HEK293 (cell line): ENCODE results near the gene PANX2.
A peak's percentile ranks its signal among the peaks of the same experiment; 100 is the strongest.

ENCODE experiments used
- CTCF ChIA-PET: fragments of 350-600 bp; formaldehyde crosslinking; extraction: SDS; loops from one replicate; lab custom pipeline; 2021; ENCODE audit warnings: antibody characterized with exemption; lab: Yijun Ruan, JAX
- POLR2A ChIA-PET: fragments of 300-600 bp; formaldehyde crosslinking; extraction: SDS; loops from one replicate; lab custom pipeline; 2020; ENCODE audit warnings: antibody characterized with exemption, inconsistent platforms; lab: Yijun Ruan, JAX
- H3K27ac ChIP-seq: fragments of 200-500 bp; sonication (Bioruptor generic); 2 replicates; pipeline ENCODE4 v1.5.1; 2014; ENCODE audit warnings: low read depth, low read length, control low read depth, inconsistent platforms; ENCODE audit errors: extremely low read depth
- H3K36me3 ChIP-seq, 2 experiments: fragments of 200-500 bp in 1 of 2; sonication (Bioruptor generic) in 1 of 2; 1 replicate in 1 of 2; 2 replicates in 1 of 2; pipeline ENCODE4 v1.5.1; 2014 to 2017; ENCODE audit warnings: inconsistent platforms in 2 of 2, low read length in 2 of 2; ENCODE audit not compliant: control insufficient read depth in 2 of 2, insufficient read depth in 1 of 2
- H3K4me1 ChIP-seq: fragments of 200-500 bp; sonication (Bioruptor generic); 2 replicates; pipeline ENCODE4 v1.5.1; 2014; ENCODE audit warnings: mild to moderate bottlenecking, low read length, inconsistent platforms; ENCODE audit not compliant: control insufficient read depth, insufficient read depth
- H3K4me3 ChIP-seq: 2 replicates; pipeline ENCODE4 v1.5.1; 2011; ENCODE audit warnings: low read depth, mild to moderate bottlenecking, control low read depth, low read length, moderate library complexity
- H3K9me3 ChIP-seq: fragments of 200-500 bp; sonication (Bioruptor generic); 2 replicates; pipeline ENCODE4 v1.5.1; 2014; ENCODE audit warnings: low read depth, low read length, inconsistent platforms; ENCODE audit not compliant: control insufficient read depth, insufficient read depth
- EGR2 ChIP-seq: fragments of 450-650 bp; formaldehyde crosslinking; IDR thresholded peaks from 2 replicates; pipeline ENCODE4 v1.5.1; 2016; ENCODE audit warnings: low read depth, missing biosample characterization, missing genetic modification characterization
- KLF10 ChIP-seq: fragments of 450-650 bp; IDR thresholded peaks from 2 replicates; pipeline ENCODE4 v1.5.1; 2018; ENCODE audit warnings: missing biosample characterization, mild to moderate bottlenecking, missing genetic modification characterization
- KLF16 ChIP-seq: fragments of 450-650 bp; formaldehyde crosslinking; IDR thresholded peaks from 2 replicates; pipeline ENCODE4 v1.5.1; 2017; ENCODE audit warnings: missing biosample characterization, missing genetic modification characterization
- WT1 ChIP-seq: fragments of 450-650 bp; formaldehyde crosslinking; IDR thresholded peaks from 2 replicates; pipeline ENCODE4 v1.5.1; 2016; ENCODE audit warnings: missing biosample characterization, missing genetic modification characterization
- ZIC2 ChIP-seq: fragments of 450-650 bp; formaldehyde crosslinking; IDR thresholded peaks from 2 replicates; pipeline ENCODE4 v1.5.1; 2016; ENCODE audit warnings: missing biosample characterization, missing genetic modification characterization
- ZNF398 ChIP-seq: fragments of 450-650 bp; formaldehyde crosslinking; IDR thresholded peaks from 2 replicates; pipeline ENCODE4 v1.5.1; 2017; ENCODE audit warnings: missing biosample characterization, missing genetic modification characterization
- ZNF544 ChIP-seq: fragments of 450-650 bp; formaldehyde crosslinking; IDR thresholded peaks from 2 replicates; pipeline ENCODE4 v1.5.0; 2017; ENCODE audit warnings: missing biosample characterization, missing genetic modification characterization
- ZNF654 ChIP-seq: fragments of 450-650 bp; formaldehyde crosslinking; IDR thresholded peaks from 2 replicates; pipeline ENCODE4 v1.5.1; 2016; ENCODE audit warnings: low read depth, missing biosample characterization, missing genetic modification characterization
- ZNF785 ChIP-seq: fragments of 450-650 bp; formaldehyde crosslinking; IDR thresholded peaks from 2 replicates; pipeline ENCODE4 v1.5.1; 2016; ENCODE audit warnings: missing biosample characterization, missing genetic modification characterization
- ZSCAN16 ChIP-seq: fragments of 450-650 bp; formaldehyde crosslinking; IDR thresholded peaks from 2 replicates; pipeline ENCODE4 v1.5.1; 2016; ENCODE audit warnings: missing biosample characterization, missing genetic modification characterization
- TF ChIP-seq, protein P1 (sequence below): fragments of 450-650 bp; formaldehyde crosslinking; IDR thresholded peaks from 2 replicates; pipeline ENCODE4 v1.5.1; 2017; ENCODE audit warnings: missing biosample characterization, missing genetic modification characterization
- TF ChIP-seq, protein P2 (sequence below): fragments of 450-650 bp; formaldehyde crosslinking; IDR thresholded peaks from 2 replicates; pipeline ENCODE4 v1.5.1; 2016; ENCODE audit warnings: missing biosample characterization, missing genetic modification characterization
- TF ChIP-seq, protein P3 (sequence below): fragments of 450-650 bp; formaldehyde crosslinking; conservative IDR thresholded peaks from 2 replicates; pipeline ENCODE4 v1.5.1; 2016; ENCODE audit warnings: low read depth, missing biosample characterization, missing genetic modification characterization
- TF ChIP-seq, protein P4 (sequence below): fragments of 450-650 bp; IDR thresholded peaks from 2 replicates; pipeline ENCODE4 v1.5.1; 2018; ENCODE audit warnings: missing biosample characterization, missing genetic modification characterization
- TF ChIP-seq, protein P5 (sequence below): fragments of 450-650 bp; formaldehyde crosslinking; IDR thresholded peaks from 2 replicates; pipeline ENCODE4 v1.5.1; 2016; ENCODE audit warnings: missing biosample characterization, missing genetic modification characterization

Gene PANX2

DNA sequence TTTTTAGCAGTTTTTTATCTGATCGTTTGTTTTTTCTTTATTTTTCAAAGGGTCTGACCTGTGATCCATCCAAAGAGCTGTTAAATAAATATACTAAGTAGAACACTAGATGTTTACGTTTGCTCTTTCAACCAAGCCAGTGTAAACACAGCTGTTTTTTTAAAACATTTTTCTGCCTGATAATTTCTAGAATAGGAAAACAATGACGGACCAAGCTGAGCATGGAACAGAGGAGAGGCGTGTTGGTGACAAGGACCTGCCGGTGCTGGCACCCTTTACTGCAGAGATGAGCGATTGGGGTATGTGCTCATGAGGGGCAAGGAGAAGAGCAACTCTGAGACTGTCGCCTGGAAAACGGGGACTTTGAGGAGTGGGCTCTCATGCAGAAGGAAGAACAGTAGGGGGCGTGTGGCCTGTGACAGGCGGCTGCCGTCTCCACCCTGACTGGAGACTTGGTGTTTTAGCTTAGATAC, 28.6 kb upstream of the PANX2 start:
- TF ChIP-seq, protein P1, sequence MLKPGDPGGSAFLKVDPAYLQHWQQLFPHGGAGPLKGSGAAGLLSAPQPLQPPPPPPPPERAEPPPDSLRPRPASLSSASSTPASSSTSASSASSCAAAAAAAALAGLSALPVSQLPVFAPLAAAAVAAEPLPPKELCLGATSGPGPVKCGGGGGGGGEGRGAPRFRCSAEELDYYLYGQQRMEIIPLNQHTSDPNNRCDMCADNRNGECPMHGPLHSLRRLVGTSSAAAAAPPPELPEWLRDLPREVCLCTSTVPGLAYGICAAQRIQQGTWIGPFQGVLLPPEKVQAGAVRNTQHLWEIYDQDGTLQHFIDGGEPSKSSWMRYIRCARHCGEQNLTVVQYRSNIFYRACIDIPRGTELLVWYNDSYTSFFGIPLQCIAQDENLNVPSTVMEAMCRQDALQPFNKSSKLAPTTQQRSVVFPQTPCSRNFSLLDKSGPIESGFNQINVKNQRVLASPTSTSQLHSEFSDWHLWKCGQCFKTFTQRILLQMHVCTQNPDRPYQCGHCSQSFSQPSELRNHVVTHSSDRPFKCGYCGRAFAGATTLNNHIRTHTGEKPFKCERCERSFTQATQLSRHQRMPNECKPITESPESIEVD (tag by site-specific recombination): 0 out of 2 replicates have a peak, but pooled peaks have one; percentile 26
- TF ChIP-seq, protein P2, sequence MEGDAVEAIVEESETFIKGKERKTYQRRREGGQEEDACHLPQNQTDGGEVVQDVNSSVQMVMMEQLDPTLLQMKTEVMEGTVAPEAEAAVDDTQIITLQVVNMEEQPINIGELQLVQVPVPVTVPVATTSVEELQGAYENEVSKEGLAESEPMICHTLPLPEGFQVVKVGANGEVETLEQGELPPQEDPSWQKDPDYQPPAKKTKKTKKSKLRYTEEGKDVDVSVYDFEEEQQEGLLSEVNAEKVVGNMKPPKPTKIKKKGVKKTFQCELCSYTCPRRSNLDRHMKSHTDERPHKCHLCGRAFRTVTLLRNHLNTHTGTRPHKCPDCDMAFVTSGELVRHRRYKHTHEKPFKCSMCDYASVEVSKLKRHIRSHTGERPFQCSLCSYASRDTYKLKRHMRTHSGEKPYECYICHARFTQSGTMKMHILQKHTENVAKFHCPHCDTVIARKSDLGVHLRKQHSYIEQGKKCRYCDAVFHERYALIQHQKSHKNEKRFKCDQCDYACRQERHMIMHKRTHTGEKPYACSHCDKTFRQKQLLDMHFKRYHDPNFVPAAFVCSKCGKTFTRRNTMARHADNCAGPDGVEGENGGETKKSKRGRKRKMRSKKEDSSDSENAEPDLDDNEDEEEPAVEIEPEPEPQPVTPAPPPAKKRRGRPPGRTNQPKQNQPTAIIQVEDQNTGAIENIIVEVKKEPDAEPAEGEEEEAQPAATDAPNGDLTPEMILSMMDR (tag by site-specific recombination): peak; percentile 46; the same call in 1 of the 2 replicates
- TF ChIP-seq ZSCAN16: no peak
- ChIA-PET POLR2A (no interaction called here), CTCF (interaction anchor here (0.6 to 1.1 kb wide), 5 partner anchors 15 to 168 kb away, joined by 3 read pairs; no protein-coding TSS in a partner anchor)
- H3K4me1 ChIP-seq: peaks cover 6% of the 10 kb centered on the region; the same call in 1 of the 2 replicates
- no peaks in the 10 kb centered on the region for H3K9me3 ChIP-seq
- no peaks in the 10 kb centered on the region for H3K36me3 ChIP-seq
- H3K27ac ChIP-seq: no peak overlapping the region
- H3K4me3 ChIP-seq: no peak overlapping the region

- Histone ChIP-seq H3K4me1 (peaks cover 6% of the 10 kb centered on the region; the same call in 1 of the 2 replicates), H3K9me3 (no peaks in the 10 kb centered on the region), H3K27ac (no peak overlapping the region), H3K36me3 (no peaks in the 10 kb centered on the region), H3K4me3 (no peak overlapping the region)
- POLR2A ChIA-PET: no interaction called here
- CTCF ChIA-PET: interaction anchor here (0.6 to 0.8 kb wide), 3 partner anchors 18 to 174 kb away, joined by 3 to 4 read pairs (median 3); no protein-coding TSS in a partner anchor
- TF ChIP-seq ZNF654 (tag by site-specific recombination) (no peak), EGR2 (tag by site-specific recombination) (no peak), ZNF785 (tag by site-specific recombination) (no peak), KLF16 (tag by site-specific recombination) (no peak), ZNF398 (tag by site-specific recombination) (no peak), WT1 (tag by site-specific recombination) (no peak), ZNF544 (tag by site-specific recombination) (no peak), KLF10 (tag by site-specific recombination) (no peak), ZIC2 (no peak)
- TF ChIP-seq, protein P3, sequence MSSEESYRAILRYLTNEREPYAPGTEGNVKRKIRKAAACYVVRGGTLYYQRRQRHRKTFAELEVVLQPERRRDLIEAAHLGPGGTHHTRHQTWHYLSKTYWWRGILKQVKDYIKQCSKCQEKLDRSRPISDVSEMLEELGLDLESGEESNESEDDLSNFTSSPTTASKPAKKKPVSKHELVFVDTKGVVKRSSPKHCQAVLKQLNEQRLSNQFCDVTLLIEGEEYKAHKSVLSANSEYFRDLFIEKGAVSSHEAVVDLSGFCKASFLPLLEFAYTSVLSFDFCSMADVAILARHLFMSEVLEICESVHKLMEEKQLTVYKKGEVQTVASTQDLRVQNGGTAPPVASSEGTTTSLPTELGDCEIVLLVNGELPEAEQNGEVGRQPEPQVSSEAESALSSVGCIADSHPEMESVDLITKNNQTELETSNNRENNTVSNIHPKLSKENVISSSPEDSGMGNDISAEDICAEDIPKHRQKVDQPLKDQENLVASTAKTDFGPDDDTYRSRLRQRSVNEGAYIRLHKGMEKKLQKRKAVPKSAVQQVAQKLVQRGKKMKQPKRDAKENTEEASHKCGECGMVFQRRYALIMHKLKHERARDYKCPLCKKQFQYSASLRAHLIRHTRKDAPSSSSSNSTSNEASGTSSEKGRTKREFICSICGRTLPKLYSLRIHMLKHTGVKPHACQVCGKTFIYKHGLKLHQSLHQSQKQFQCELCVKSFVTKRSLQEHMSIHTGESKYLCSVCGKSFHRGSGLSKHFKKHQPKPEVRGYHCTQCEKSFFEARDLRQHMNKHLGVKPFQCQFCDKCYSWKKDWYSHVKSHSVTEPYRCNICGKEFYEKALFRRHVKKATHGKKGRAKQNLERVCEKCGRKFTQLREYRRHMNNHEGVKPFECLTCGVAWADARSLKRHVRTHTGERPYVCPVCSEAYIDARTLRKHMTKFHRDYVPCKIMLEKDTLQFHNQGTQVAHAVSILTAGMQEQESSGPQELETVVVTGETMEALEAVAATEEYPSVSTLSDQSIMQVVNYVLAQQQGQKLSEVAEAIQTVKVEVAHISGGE (tag by site-specific recombination): no peak
- TF ChIP-seq, protein P4, sequence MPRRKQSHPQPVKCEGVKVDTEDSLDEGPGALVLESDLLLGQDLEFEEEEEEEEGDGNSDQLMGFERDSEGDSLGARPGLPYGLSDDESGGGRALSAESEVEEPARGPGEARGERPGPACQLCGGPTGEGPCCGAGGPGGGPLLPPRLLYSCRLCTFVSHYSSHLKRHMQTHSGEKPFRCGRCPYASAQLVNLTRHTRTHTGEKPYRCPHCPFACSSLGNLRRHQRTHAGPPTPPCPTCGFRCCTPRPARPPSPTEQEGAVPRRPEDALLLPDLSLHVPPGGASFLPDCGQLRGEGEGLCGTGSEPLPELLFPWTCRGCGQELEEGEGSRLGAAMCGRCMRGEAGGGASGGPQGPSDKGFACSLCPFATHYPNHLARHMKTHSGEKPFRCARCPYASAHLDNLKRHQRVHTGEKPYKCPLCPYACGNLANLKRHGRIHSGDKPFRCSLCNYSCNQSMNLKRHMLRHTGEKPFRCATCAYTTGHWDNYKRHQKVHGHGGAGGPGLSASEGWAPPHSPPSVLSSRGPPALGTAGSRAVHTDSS (tag by site-specific recombination): no peak
- TF ChIP-seq, protein P2 (tag by site-specific recombination): no peak
- TF ChIP-seq, protein P5, sequence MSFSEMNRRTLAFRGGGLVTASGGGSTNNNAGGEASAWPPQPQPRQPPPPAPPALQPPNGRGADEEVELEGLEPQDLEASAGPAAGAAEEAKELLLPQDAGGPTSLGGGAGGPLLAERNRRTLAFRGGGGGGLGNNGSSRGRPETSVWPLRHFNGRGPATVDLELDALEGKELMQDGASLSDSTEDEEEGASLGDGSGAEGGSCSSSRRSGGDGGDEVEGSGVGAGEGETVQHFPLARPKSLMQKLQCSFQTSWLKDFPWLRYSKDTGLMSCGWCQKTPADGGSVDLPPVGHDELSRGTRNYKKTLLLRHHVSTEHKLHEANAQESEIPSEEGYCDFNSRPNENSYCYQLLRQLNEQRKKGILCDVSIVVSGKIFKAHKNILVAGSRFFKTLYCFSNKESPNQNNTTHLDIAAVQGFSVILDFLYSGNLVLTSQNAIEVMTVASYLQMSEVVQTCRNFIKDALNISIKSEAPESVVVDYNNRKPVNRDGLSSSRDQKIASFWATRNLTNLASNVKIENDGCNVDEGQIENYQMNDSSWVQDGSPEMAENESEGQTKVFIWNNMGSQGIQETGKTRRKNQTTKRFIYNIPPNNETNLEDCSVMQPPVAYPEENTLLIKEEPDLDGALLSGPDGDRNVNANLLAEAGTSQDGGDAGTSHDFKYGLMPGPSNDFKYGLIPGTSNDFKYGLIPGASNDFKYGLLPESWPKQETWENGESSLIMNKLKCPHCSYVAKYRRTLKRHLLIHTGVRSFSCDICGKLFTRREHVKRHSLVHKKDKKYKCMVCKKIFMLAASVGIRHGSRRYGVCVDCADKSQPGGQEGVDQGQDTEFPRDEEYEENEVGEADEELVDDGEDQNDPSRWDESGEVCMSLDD (tag by site-specific recombination): no peak
Measured at GRCh38 chr22:50143096-50143495, 27.4 kb upstream of the PANX2 start.
